Glutamatergic neuron (in vitro differentiated cells): ENCODE measurements around the gene DYRK1A. TPM values are rescaled to one million over a fixed set of nuclear protein-coding genes. Genes with fewer than 3 reads are reported as not detected.

ENCODE experiments used
- DNase-seq: peaks from one replicate; pipeline ENCODE4 v3.0.0; 2022
- H3K27ac Mint-ChIP-seq: one replicate; pipeline ENCODE4 v1.8.0; 2020; ENCODE audit warnings: mild to moderate bottlenecking, mixed read lengths, inconsistent platforms; ENCODE audit not compliant: unreplicated experiment
- H3K27me3 Mint-ChIP-seq: one replicate; pipeline ENCODE4 v1.8.0; 2020; ENCODE audit warnings: mild to moderate bottlenecking, moderate library complexity, mixed read lengths, inconsistent platforms; ENCODE audit not compliant: unreplicated experiment
- H3K36me3 Mint-ChIP-seq: one replicate; pipeline ENCODE4 v1.8.0; 2020; ENCODE audit warnings: mild to moderate bottlenecking, mixed read lengths, inconsistent platforms; ENCODE audit not compliant: unreplicated experiment
- H3K4me1 Mint-ChIP-seq: one replicate; pipeline ENCODE4 v1.8.0; 2020; ENCODE audit warnings: mild to moderate bottlenecking, low read depth, mixed read lengths, inconsistent platforms; ENCODE audit not compliant: unreplicated experiment
- H3K4me3 Mint-ChIP-seq: one replicate; pipeline ENCODE4 v1.8.0; 2020; ENCODE audit warnings: mild to moderate bottlenecking, mixed read lengths, inconsistent platforms; ENCODE audit not compliant: unreplicated experiment
- H3K9me3 Mint-ChIP-seq: one replicate; pipeline ENCODE4 v1.8.0; 2020; ENCODE audit warnings: mild to moderate bottlenecking, moderate library complexity, mixed read lengths, inconsistent platforms; ENCODE audit not compliant: unreplicated experiment
- CTCF ChIP-seq: fragments of 200-600 bp; sonication (generic); IDR thresholded peaks from one replicate; pipeline ENCODE4 v1.5.0; 2021; ENCODE audit not compliant: partially characterized antibody, unreplicated experiment
- total RNA-seq: library from RNA; stranded (reverse); fragmentation: NEBNext Ultra II Directional; extraction: Animal tissue kit (Norgen Biotek cat#: 25700); gene quantifications from one replicate; pipeline ENCODE4 v1.2.1, GENCODE V29; 2021; ENCODE audit not compliant: unreplicated experiment

DYRK1A gene
- total RNA-seq, 1 donor from 2014 or later: 70.4 TPM

- Mint-ChIP-seq H3K9me3 (peaks cover 2% of the 10 kb centered on the region), H3K4me1 (peaks cover 30% of the 10 kb centered on the region), H3K27ac (no peak overlapping the region), H3K4me3 (no peak overlapping the region), H3K36me3 (no peaks in the 10 kb centered on the region), H3K27me3 (no peaks in the 10 kb centered on the region)
- no peak for TF ChIP-seq CTCF
- no peak for DNase-seq
Measured at GRCh38 chr21:37447288-37447936, 80.8 kb downstream of the DYRK1A start.

GRCh38 chr21:37449302-37449937 is 82.8 kb downstream of the DYRK1A start:
- no peak for DNase-seq
- Mint-ChIP-seq H3K9me3 (peaks cover 3% of the 10 kb centered on the region), H3K27ac (no peak overlapping the region), H3K4me1 (peaks cover 36% of the 10 kb centered on the region), H3K36me3 (no peaks in the 10 kb centered on the region), H3K27me3 (no peaks in the 10 kb centered on the region), H3K4me3 (no peak overlapping the region)
- TF ChIP-seq CTCF: no peak

- TF ChIP-seq CTCF: no peak
- Mint-ChIP-seq H3K36me3 (no peaks in the 10 kb centered on the region), H3K4me3 (no peak overlapping the region), H3K4me1 (peaks cover 36% of the 10 kb centered on the region), H3K9me3 (peaks cover 5% of the 10 kb centered on the region), H3K27me3 (no peaks in the 10 kb centered on the region), H3K27ac (no peak overlapping the region)
- DNase-seq: no peak
Measured at GRCh38 chr21:37450445-37450941, 83.9 kb downstream of the DYRK1A start.

GRCh38 chr21:37451446-37451845 is 84.9 kb downstream of the DYRK1A start:
- no peak overlapping the region for H3K27ac Mint-ChIP-seq
- H3K9me3 Mint-ChIP-seq: peaks cover 5% of the 10 kb centered on the region
- H3K27me3 Mint-ChIP-seq: no peaks in the 10 kb centered on the region
- H3K36me3 Mint-ChIP-seq: no peaks in the 10 kb centered on the region
- no peak overlapping the region for H3K4me3 Mint-ChIP-seq
- DNase-seq: no peak
- no peak for TF ChIP-seq CTCF
- H3K4me1 Mint-ChIP-seq: peaks cover 38% of the 10 kb centered on the region

GRCh38 chr21:37452227-37452626 is 85.7 kb downstream of the DYRK1A start:
- no peak overlapping the region for H3K27ac Mint-ChIP-seq
- no peaks in the 10 kb centered on the region for H3K27me3 Mint-ChIP-seq
- H3K4me3 Mint-ChIP-seq: no peak overlapping the region
- peaks cover 5% of the 10 kb centered on the region for H3K9me3 Mint-ChIP-seq
- no peak for TF ChIP-seq CTCF
- H3K4me1 Mint-ChIP-seq: peaks cover 35% of the 10 kb centered on the region
- no peak for DNase-seq
- no peaks in the 10 kb centered on the region for H3K36me3 Mint-ChIP-seq
